ENCODE results near the gene KCNC4. TPM values are rescaled to one million over a fixed set of nuclear protein-coding genes. Genes with fewer than 3 reads are reported as not detected.

The KCNC4 gene
- total and polyA plus RNA-seq, 2 of the 13 experiments (the other 11 are each of a cell fraction or from before 2014, with no cell fraction given), result 0.24 to 0.66 TPM

DNA sequence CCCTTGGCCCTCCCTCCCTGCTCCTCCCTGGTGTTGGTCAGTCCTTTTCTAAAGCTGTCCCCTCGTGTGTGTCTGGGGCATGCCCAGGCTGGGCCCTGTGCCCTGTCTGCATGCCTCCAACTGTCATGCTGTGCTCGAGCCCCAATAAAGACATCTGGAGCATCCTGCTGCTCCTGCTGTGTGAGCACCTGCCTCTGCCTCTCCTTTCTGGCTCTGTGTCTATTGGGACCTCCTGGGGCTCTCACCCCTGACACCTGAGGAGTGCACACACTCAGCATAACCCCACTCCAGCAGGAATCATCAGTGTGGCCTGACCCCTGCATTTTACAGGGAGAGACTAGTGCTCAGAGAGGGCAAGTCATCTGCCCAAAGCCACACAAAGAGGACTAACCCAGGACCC, 23.7 kb downstream of the KCNC4 start:
- H3K36me3 ChIP-seq (replicated peaks in 1 of 2; ENCODE audit: control insufficient read depth in 1 of 2, insufficient read depth in 2 of 2, low read length in 2 of 2), result no peaks in the 10 kb centered on the region
- H2AFZ ChIP-seq (ENCODE audit: low read length), result no peak overlapping the region
- no peak overlapping the region for H3K27ac ChIP-seq (ENCODE audit: extremely low read length, insufficient read depth, low read length)
- no peak overlapping the region for H3K4me3 ChIP-seq (replicated peaks in 1 of 3; ENCODE audit: insufficient read depth in 1 of 3, low read depth in 2 of 3, low read length in 3 of 3)
- intact Hi-C loops (cut with micrococcal nuclease; ENCODE audit: unreplicated experiment) (no loop called here), in situ Hi-C loops (cut with HindIII; ENCODE audit: extremely low pct_ligation_motif_present, low pct_unique_long_range_greater_than_20kb) (no loop called here)
- H3K9ac ChIP-seq (ENCODE audit: insufficient read depth, low read depth, low read length), result no peak overlapping the region
- H3K4me2 ChIP-seq (ENCODE audit: low read depth, low read length), result no peak overlapping the region
- 13% methylated on average over 2 of the region's 2 CpGs for WGBS (ENCODE audit: low lambda C conversion rate)
- H3K9me3 ChIP-seq (ENCODE audit: low read length), result no peaks in the 10 kb centered on the region
- no peaks in the 10 kb centered on the region for H3K79me2 ChIP-seq (ENCODE audit: insufficient read depth, low read length)
- DNase-seq (ENCODE audit: low spot score) (no peak), FAIRE-seq (no peak), ATAC-seq (no peak)
- no peaks in the 10 kb centered on the region for H4K20me1 ChIP-seq (ENCODE audit: insufficient read depth, low read length)
- POLR2A ChIA-PET, result no interaction called here
- no TSS peak for BruUV-seq (replicated peaks)
- H3K4me1 ChIP-seq (ENCODE audit: insufficient read depth, low read length), result no peaks in the 10 kb centered on the region
- TF ChIP-seq ZNF3 (CRISPR knock-in tag; IDR thresholded peaks at IDR 0.05), result no peak
- TF ChIP-seq, protein P1, sequence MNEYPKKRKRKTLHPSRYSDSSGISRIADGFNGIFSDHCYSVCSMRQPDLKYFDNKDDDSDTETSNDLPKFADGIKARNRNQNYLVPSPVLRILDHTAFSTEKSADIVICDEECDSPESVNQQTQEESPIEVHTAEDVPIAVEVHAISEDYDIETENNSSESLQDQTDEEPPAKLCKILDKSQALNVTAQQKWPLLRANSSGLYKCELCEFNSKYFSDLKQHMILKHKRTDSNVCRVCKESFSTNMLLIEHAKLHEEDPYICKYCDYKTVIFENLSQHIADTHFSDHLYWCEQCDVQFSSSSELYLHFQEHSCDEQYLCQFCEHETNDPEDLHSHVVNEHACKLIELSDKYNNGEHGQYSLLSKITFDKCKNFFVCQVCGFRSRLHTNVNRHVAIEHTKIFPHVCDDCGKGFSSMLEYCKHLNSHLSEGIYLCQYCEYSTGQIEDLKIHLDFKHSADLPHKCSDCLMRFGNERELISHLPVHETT (CRISPR knock-in tag; conservative IDR thresholded peaks at IDR 0.05), result no peak
- TF ChIP-seq, protein P2, sequence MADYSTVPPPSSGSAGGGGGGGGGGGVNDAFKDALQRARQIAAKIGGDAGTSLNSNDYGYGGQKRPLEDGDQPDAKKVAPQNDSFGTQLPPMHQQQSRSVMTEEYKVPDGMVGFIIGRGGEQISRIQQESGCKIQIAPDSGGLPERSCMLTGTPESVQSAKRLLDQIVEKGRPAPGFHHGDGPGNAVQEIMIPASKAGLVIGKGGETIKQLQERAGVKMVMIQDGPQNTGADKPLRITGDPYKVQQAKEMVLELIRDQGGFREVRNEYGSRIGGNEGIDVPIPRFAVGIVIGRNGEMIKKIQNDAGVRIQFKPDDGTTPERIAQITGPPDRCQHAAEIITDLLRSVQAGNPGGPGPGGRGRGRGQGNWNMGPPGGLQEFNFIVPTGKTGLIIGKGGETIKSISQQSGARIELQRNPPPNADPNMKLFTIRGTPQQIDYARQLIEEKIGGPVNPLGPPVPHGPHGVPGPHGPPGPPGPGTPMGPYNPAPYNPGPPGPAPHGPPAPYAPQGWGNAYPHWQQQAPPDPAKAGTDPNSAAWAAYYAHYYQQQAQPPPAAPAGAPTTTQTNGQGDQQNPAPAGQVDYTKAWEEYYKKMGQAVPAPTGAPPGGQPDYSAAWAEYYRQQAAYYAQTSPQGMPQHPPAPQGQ (CRISPR knock-in tag; IDR thresholded peaks at IDR 0.05; ENCODE audit: borderline replicate concordance), result no peak
- CTCF ChIA-PET (ENCODE audit: low intra/inter-chr PET ratio, low total read pairs), result no interaction called here
- peaks cover 1 to 21% of the 10 kb centered on the region in 2 experiments; a peak in 3 of 5 replicates for H3K27me3 ChIP-seq (ENCODE audit: control insufficient read depth in 1 of 2, insufficient read depth in 2 of 2, low read length in 2 of 2)

DNA sequence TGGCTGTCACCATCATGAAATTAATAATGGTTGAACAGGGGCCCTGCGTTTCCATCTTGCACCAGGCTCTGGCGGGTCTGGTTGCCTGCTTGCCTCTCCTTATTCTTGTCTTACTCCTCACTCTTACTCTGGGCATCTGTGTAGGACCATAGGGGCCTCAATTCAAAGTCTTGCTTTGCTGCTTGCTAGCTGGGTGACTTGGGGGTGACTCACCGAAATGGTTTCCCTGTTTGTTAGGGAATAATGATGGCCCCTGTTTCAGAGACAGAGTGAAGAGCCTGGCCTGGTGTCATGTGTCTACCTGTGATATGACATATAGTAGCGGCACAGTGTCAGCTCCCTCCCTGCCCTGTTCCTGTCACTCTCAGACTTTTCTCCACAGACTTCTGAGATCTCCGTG, 24.6 kb downstream of the KCNC4 start:
- ChIA-PET CTCF (ENCODE audit: low intra/inter-chr PET ratio, low total read pairs) (no interaction called here), POLR2A (no interaction called here)
- intact Hi-C loops (cut with micrococcal nuclease; ENCODE audit: unreplicated experiment), result no loop called here
- Histone ChIP-seq H3K4me1 (ENCODE audit: insufficient read depth, low read length) (no peaks in the 10 kb centered on the region), H3K27me3 (ENCODE audit: control insufficient read depth in 1 of 2, insufficient read depth in 2 of 2, low read length in 2 of 2) (peaks cover 4 to 24% of the 10 kb centered on the region in 2 experiments; a peak in 3 of 5 replicates), H3K36me3 (replicated peaks in 1 of 2; ENCODE audit: control insufficient read depth in 1 of 2, insufficient read depth in 2 of 2, low read length in 2 of 2) (no peaks in the 10 kb centered on the region), H3K4me3 (replicated peaks in 1 of 3; ENCODE audit: insufficient read depth in 1 of 3, low read depth in 2 of 3, low read length in 3 of 3) (no peak overlapping the region), H4K20me1 (ENCODE audit: insufficient read depth, low read length) (no peaks in the 10 kb centered on the region), H3K27ac (ENCODE audit: extremely low read length, insufficient read depth, low read length) (no peak overlapping the region), H3K9me3 (ENCODE audit: low read length) (no peaks in the 10 kb centered on the region), H3K4me2 (ENCODE audit: low read depth, low read length) (no peak overlapping the region), H2AFZ (ENCODE audit: low read length) (no peak overlapping the region), H3K9ac (ENCODE audit: insufficient read depth, low read depth, low read length) (no peak overlapping the region), H3K79me2 (ENCODE audit: insufficient read depth, low read length) (no peaks in the 10 kb centered on the region)
- no peak for ATAC-seq
- BruUV-seq (replicated peaks), result no TSS peak
- no peak for DNase-seq (ENCODE audit: low spot score)
- 17% methylated on average over 2 of the region's 5 CpGs for WGBS (ENCODE audit: low lambda C conversion rate)
- FAIRE-seq, result no peak
- TF ChIP-seq NFKB2 (CRISPR knock-in tag; IDR thresholded peaks at IDR 0.05; ENCODE audit: borderline replicate concordance), result no peak
- in situ Hi-C loops (cut with HindIII; ENCODE audit: extremely low pct_ligation_motif_present, low pct_unique_long_range_greater_than_20kb), result no loop called here
